Fibroblast of villous mesenchyme (primary cell): ENCODE results near the gene CCL19. TPM values are rescaled to one million over a fixed set of nuclear protein-coding genes. Genes with fewer than 3 reads are reported as not detected.
A peak's percentile ranks its signal among the peaks of the same experiment; 100 is the strongest.

Experiments
- DNase-seq: peaks from one replicate; pipeline ENCODE4 v3.0.0-alpha.2; 2010; ENCODE audit warnings: low read depth
- H3K4me3 ChIP-seq: 2 replicates; pipeline ENCODE4 v1.5.1; 2011; ENCODE audit warnings: low read depth, mild to moderate bottlenecking, low read length
- CTCF ChIP-seq: IDR thresholded peaks from 2 replicates; pipeline ENCODE4 v1.5.1; 2012; ENCODE audit warnings: low read depth, mild to moderate bottlenecking, low read length; ENCODE audit not compliant: insufficient read depth
- total RNA-seq: library from RNA; depleted of rRNA; stranded (reverse); fragments of >200 nt; gene quantifications from 2 replicates; pipeline ENCODE4 v1.2.3, GENCODE V29; 2012

CCL19 gene
- total RNA-seq, 1 donor: not detected

- H3K4me3 ChIP-seq: no peak within 1 kb of the TSS
- no peak for TF ChIP-seq CTCF
- DNase-seq: no peak
Measured at GRCh38 chr9:34710023-34710422, 18.9 kb upstream of the CCL19 start, which contains the start of gene CCL21. Gene CCL21 (minus strand): TSS chr9:34710136. CDS start chr9:34710066, 70 bp downstream.

GRCh38 chr9:34709196-34709978, 18.3 kb upstream of the CCL19 start:
- no peak for DNase-seq
- no peak overlapping the region for H3K4me3 ChIP-seq
- TF ChIP-seq CTCF: no peak

GRCh38 chr9:34707130-34707529, 16.1 kb upstream of the CCL19 start:
- H3K4me3 ChIP-seq: no peak overlapping the region
- no peak for TF ChIP-seq CTCF
- no peak for DNase-seq

- TF ChIP-seq CTCF: peak; percentile 99
Measured at GRCh38 chr9:34701769-34702736, 11.0 kb upstream of the CCL19 start.

GRCh38 chr9:34701023-34701768, 10.1 kb upstream of the CCL19 start:
- peak; percentile 48 for DNase-seq
- H3K4me3 ChIP-seq: peak overlapping the region; percentile 61
- peak; percentile 79 for TF ChIP-seq CTCF

More at GRCh38 chr9:34701769-34702736, 11.0 kb upstream of the CCL19 start:
- peak overlapping the region; percentile 61 for H3K4me3 ChIP-seq
- peak; percentile 83 for DNase-seq

GRCh38 chr9:34694811-34695210, 3.7 kb upstream of the CCL19 start:
- H3K4me3 ChIP-seq: no peak overlapping the region
- no peak for DNase-seq
- TF ChIP-seq CTCF: no peak
